ENCODE results near the gene SNX33.
A peak's percentile ranks its signal among the peaks of the same experiment; 100 is the strongest.
"Not testable (repeated sequence)": the region's sequence is repeated elsewhere in the genome, so short reads cannot be mapped to it uniquely, and the experiment has no call there.

The SNX33 gene, protein sequence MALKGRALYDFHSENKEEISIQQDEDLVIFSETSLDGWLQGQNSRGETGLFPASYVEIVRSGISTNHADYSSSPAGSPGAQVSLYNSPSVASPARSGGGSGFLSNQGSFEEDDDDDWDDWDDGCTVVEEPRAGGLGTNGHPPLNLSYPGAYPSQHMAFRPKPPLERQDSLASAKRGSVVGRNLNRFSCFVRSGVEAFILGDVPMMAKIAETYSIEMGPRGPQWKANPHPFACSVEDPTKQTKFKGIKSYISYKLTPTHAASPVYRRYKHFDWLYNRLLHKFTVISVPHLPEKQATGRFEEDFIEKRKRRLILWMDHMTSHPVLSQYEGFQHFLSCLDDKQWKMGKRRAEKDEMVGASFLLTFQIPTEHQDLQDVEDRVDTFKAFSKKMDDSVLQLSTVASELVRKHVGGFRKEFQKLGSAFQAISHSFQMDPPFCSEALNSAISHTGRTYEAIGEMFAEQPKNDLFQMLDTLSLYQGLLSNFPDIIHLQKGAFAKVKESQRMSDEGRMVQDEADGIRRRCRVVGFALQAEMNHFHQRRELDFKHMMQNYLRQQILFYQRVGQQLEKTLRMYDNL

GRCh38 chr15:75647370-75648155 lies at the start of gene SNX33:
Gene SNX33 (plus strand): TSS chr15:75647912. CDS start chr15:75649103, 1,191 bp downstream.
- DNase-seq = no peak

- no peak for DNase-seq
Observed at GRCh38 chr15:75598361-75598760, 49.4 kb upstream of the SNX33 start.

DNA sequence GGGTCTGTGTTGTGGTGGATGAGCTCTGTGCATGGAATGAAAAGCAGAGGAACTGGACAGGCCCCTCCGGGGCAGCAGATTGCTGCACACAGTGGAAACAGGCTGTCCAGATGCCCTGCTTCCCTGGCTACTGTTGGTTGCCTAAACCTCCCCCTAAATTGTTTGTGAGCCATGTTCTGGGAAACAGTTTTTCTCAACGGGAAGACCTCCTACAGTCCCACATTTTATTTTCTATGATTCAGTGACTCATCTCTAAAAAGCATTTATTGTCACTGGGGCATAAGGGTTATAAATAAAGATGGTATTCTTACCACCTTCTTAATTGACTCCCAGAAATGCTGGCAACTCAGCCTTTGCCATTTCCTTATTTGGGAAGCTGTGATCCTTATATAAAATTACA lies 48.3 kb upstream of the SNX33 start:
- no peak for DNase-seq

DNA sequence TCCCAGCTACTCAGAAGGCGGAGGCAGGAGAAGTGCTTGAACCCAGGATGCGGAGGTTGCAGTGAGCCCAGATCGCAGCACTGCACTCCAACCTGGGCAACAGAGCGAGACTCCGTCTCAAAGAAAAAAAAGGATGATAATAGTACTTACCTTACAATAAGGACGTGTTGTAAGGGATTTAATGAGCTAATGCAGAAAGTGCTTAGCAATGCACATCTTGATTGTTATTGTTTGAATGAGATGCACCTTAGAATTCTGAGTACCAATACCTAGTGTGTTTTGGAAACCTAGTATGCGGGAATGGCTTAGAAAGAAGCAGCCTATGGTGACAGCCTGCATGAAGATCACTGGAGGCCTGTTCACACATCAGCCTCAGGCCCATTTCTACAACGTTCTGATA lies 41.7 kb upstream of the SNX33 start:
- DNase-seq = no peak

DNA sequence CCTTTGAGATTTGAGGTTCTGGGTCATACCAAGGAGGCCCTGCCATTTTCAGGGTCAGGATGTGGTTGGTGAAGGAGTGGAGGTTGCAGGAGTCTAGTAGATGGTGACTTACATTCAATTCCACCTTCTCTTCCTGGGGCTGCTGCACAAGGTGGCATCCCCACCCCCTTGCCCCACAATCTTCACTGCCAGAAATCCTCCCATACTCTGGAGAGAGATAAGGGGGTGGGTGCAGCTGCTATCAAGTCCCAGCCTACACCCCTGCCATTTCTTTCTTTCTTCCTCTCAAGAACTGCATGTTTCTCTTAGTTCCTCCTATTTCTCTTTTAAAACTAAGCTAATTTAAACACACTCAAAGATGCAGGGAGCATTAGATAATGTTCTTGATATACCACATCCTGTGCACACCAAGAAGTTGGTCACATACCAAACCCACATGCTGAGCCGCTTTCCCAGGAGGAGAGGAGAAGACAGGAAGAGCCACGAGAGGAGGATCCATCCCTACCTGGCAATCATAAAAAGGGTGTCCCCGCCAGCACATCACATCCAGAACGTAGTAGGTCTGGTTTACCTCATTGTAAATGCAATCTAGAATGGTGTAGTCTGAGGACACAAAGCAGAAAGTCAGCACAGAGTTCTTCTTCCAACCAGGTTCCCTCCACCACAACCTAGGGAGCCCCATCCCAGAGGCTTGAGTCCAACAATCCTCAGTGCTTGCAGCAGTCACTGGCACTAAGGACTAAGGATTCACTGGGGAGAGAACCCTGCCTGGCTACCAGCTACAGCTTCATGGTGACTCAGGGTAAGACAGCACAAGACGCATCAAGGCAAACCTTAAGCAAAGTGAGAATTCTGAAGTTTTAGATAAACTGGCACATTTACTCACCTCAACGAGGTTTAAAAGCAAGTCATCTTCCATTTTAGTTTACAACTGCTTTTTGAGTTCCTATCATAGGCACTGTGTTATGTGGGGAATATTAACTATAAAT lies 40.7 kb upstream of the SNX33 start:
- no peak for DNase-seq

- DNase-seq = no peak
Observed at GRCh38 chr15:75616766-75617165, 30.9 kb upstream of the SNX33 start.

GRCh38 chr15:75620058-75620820 lies 27.5 kb upstream of the SNX33 start:
- DNase-seq = no peak

- no peak for DNase-seq
Observed at GRCh38 chr15:75620841-75621391, 26.8 kb upstream of the SNX33 start.

DNA sequence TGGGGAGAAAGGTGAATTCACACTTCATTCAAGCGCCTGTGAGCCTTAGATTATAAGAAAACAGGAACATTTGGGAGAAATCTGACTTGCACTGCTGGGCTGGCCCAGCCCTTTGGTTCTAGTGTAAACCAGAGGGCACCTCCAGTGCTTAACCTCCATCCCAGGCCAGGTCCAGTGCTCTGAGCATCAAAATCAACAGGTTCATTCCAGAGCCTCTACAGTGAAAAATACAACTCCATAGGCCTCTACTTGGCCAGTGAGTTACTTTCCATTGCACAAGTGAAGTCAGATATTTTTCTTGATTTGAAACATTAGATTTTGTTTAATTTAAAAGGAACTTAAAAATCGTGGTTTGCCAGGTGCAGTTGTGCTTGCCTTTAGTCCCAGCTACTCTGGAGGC lies 25.2 kb upstream of the SNX33 start:
- DNase-seq = no peak

DNA sequence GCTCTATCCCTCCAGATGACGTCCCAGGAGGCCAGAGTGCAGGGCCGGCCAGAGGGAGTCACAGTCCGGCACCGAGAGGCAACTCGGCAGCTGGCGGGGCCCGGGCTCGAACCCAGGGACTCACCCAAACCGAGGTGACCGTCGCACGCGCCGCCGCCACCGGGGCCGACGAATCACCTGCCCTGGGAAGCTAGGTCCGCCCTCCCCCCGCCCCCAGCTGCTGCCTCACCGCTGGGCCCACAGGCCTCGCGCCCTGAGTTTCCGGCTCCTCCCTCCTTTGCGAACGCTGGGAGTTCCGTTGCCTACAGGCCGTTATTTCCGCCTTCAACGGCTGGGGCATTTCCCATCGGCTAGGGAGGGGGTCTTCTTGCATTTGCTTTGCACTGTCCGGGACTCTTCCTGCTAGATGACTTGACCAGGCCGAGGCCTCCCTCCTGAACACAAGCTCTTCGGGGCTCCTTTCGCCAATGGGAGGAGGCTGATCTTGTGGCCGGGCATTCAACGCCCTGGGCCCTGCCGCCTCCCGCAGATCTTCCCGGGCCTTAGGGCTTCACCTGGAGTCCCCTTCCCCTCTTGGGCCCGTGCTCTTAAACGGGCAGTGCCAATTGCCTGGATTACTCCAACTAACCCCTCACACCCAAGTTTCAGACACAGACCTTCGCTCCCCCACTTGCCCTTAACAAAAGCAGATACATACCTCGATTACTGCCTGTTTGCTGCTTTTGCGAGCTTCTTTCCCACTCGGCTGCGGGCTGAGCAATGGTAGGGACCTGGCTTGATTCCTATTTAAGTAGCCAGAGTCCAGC lies 22.0 kb upstream of the SNX33 start, which contains the start of gene SNUPN:
Gene SNUPN (minus strand): TSS at position 184 of the 806 bp plus-strand sequence. CDS start 4,674 bp downstream, outside the sequence.
- peak; percentile 36 for DNase-seq

DNA sequence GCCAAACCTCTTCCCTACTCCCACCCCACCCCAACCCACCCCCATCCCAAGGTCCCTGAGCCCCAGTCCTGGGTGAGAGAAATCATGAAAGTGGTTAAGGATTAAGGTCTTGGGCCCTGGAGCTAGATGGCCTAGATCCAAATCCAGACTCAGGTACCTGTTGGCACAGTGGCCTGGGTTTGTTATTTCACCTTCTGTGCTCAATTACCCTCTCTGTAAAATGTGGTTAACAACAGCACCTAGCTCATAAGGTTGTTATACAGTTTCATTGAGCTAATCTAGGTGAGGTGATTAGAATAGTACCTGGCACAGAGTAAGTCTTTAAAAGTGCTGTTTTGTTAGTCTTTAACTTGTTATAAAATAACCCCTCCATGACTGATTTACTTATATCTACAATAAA lies 15.8 kb upstream of the SNX33 start:
- no peak for DNase-seq

- DNase-seq = not testable (repeated sequence)
Observed at GRCh38 chr15:75633922-75634321, 13.8 kb upstream of the SNX33 start.

GRCh38 chr15:75636026-75636425 lies 11.7 kb upstream of the SNX33 start:
- no peak for DNase-seq

GRCh38 chr15:75637245-75638009 lies 10.3 kb upstream of the SNX33 start:
- DNase-seq = no peak

GRCh38 chr15:75639191-75639708 lies 8.5 kb upstream of the SNX33 start:
- DNase-seq = no peak

GRCh38 chr15:75639709-75640482 lies 7.8 kb upstream of the SNX33 start, which contains the start of gene IMP3:
Gene IMP3 (minus strand): TSS chr15:75640224. CDS start chr15:75640168, 56 bp downstream.
- peak; percentile 69 for DNase-seq

- DNase-seq = no peak
Observed at GRCh38 chr15:75640483-75641178, 7.1 kb upstream of the SNX33 start.

DNA sequence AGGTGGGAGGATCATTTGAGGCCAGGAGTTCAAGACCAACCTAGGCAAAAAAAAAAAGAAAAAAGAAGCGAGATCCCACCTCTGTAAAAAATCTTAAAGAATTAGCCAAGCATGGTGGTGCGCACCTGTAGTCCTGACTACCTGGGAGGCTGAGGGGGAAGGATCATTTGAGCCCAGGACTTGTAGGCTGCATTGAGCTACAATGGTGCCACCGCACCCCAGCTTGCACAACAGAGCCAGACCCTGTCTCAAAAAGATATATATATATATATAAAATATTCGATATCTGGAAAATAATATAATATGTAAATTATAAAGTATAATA lies 6.6 kb upstream of the SNX33 start:
- no peak for DNase-seq
